ENCODE results near the gene DDX10.

The DDX10 gene

DNA sequence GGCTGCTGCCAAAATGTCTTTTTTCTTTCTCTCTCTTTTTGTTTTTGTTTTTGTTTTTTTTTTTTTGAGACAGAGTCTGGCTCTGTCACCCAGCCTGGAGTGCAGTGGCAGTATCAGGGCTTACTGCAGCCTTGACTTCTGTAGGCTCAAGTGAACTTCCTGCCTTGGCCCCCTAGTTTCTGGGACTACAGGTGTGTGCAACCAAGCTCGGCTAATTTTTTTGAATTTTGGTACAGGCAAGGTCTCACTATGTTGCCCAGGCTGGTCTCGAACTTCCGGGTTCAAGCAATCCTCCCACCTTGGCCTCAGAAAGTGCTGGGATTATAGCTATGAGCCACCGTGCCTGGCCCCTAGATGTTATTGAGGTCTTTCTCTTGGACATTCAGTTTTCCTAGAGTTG, 2.2 kb upstream of the DDX10 start:
- DNase-seq = no peak

DNA sequence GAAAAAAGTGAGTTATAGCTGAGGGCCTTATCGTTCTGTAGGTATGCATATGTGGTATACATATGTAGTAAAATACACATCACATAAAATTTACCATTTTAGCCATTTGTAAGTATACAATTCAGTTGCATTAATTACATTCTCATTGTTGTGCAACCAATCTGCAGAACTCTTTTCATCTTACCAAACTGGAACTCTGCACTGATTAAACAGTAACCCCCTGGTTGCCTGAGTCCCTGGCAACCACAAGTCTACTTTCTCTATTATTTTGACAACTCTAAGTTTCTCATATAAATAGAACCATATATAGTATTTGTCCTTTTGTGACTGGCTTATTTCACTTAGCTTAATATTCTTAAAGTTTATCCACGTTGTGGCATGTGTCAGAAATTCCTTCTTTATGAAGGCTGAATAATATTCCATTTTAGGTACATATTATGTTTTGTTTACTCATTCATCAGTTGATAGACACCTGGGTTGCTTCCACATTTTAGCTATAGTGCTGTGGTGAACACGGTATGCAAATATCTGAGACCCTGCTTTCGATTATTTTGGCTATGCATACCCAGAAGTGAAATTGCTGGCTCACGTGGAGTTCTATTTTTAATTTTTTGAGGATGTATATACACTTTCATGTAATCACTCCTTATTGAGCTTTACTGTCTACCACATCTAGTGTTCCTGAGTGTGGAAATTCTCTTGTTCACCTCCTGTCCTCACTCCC, 1.6 kb upstream of the DDX10 start:
- DNase-seq = no peak

DNA sequence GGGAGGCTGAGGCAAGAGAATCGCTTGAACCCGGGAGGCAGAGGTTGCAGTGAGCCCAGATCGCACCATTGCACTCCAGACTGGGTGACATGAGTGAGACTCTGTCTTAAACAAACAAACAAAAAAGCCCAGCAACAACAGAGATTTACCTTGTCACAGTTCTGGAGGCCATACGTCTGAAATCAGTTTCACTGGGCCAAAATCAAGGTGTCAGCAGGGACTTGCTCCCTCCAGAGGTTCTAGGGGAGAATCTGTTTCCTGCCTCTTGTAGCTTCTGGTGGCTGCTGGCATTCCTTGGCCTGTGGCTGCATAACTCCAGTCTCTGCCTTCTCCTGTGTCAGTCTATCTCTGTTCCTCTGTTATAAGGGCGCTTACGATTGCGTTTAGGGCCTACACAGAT, 1.5 kb downstream of the DDX10 start:
- peak; percentile 10 for DNase-seq

DNA sequence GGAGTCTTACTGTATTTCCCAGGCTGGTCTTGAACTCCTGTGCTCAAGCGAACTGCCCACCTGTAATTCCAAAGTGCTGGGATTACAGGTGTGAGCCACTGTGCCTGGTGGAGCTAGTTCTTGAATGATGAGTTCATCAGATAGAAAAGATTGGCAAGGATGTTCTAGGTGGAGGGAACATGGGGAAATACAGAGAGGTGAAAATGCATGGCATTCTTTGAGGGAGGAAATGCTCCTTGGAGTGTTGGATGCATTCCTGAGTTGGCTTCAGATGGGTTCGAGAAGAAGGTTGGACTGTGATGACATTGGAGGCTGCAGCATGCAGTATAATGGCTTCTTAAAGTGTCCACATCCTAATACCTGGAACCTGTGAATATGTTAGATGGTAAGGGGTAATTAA, 4.4 kb downstream of the DDX10 start:
- no peak for DNase-seq

DNA sequence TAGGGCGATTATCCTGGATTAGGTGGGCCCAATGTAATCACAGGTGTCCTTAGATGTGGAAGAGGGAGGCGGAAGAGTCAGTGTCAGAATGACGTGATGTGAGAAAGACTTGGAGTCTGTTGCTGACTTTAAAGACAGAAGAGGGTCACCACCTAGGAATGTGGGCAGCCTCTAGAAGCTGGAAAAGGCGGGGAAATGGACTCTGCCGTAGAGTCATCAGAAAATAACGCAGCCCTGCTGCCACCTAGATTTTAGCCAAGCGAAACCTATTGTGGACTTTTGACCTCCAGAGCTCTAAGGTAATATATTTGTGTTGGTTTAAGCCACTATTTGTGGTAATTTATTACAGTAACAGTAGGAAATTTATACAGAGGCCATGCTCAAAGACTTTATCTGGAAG, 4.8 kb downstream of the DDX10 start:
- DNase-seq = no peak

DNA sequence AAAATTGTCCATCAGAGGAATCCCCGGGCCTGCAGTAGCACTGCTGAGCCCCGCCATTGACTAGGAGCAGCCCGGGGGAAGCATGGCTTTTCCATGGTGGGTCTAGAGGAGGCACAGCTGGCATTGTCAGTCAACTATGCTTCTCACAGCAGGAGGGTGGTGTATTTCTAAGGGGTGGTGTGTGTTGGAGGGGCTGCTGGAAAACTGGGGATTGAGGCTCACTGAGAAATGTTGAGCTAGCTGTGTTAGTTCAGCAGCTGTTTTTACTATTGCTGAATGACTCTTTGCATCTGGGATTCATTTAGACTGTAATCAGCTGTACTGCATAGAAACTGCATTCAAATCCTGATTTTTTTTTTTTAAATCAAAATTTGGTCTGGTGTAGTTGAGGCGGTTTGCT, 5.6 kb downstream of the DDX10 start:
- DNase-seq = no peak

DNA sequence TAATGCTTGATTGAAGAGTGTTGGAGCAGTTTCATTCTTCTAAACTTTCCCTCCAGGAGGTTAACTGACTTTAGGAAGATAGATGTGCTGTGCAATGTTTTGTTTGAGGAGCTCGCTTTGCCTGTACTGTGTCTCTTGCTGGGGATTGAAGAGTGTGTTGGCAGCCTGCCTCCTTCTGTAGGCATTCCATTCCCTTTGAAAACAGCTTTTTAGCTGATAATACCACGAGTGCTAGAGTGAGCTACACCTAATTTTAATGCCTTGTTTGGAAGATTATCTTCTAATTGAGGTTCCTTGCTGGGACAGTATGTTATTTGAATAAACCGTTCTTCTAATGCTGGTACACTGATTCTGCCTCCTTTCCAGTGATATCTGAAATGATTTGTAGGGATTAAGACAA, 7.2 kb downstream of the DDX10 start:
- no peak for DNase-seq

DNA sequence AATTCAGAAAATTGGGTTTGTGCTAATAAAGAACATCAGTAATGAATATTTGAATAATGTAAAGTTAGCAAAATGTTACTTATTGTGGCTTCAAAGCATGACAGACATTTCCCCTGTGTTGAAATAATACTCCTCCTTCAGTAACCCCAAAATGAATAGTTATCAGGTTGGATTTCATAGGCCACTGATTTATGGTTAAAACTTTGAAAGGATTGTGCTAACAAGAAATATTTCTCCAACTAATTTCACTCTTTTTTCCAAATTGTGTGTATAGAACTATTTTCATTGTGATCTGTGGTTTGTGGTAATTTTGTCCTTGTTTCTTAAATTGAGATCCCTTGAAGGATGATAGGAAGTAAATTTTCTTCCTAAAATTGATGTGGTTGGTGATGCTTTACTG, 7.9 kb downstream of the DDX10 start:
- no peak for DNase-seq

DNA sequence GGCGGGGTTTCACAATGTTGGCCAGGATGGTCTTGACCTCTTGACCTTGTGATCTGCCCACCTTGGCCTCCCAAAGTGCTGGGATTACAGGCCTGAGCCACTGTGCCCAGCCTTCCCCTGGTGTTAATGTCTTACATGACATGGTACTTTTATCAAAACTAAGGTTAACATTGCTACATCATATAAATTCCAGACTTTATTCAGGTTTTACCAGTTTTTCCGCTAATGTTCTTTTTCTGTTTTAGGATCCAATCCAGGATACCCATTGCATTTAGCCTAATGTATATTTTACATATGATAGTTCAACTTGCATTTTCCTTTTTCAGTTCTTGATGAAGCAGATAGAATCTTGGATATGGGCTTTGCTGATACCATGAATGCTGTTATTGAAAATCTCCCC, 14.2 kb downstream of the DDX10 start:
- DNase-seq = no peak

DNA sequence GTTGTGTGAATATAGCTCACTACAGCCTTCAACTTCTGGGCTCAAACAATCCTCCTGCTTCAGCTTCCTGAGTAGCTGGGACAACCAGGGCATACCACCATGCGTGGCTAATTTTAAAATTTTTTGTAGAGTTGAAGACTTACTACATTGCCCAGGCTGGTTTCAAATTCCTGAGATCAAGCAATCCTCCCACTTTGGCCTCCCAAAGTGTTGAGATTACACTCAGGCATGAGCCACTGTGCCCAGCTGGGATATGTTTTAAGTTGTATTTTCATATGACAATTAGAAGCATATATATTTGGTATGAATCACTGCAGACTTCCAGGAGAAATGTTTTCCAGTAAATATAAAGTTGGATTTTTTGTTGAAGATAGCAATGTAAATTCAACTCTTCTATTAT, 15.4 kb downstream of the DDX10 start:
- DNase-seq = no peak

DNA sequence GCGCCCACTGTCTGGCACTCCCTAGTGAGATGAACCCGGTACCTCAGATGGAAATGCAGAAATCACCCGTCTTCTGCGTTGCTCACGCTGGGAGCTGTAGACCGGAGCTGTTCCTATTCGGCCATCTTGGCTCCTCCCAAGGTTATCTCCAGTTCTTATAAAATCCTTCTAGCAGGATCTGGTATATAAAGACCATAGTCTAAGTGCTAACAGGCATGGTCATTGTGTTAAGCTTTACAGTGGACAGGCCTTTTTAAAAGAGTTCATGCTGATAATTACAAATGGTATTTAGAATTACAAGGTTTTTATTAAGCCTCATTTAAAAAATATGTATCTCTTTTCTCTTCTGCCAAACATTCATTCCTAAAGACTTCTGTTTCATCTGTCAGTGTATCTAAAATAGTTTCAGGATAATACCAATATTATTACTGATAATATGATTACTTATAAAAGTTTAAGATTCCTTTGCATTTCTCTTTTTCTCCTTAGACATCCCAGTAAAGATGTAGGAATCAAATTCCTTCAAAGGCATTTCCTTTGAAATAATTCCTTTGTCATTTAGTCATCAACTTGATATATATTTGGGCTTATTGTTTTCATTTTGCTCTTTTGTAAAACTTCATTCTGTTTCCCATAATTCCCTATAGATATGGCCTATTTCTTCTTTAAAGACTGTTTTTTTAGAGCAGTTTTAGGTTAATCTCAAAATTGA, 20.7 kb downstream of the DDX10 start:
- no peak for DNase-seq

DNA sequence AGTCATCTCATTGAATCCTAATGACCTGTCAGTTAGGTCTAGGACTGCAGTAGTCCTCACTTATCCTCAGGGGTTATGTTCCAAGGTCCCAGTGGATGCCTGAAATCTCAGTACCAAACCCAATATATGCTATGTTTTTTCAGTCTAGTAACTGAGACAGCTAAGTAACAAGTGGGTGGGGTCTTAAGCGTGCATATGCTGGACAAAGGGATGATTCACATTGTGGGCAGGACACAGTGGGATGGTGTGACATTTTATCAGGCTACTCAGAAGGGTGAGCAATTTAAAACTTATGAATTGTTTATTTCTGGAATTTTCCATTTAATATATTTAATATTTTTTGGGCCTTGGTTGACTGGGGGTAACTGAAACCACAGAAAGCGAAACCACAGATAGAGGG, 29.0 kb downstream of the DDX10 start:
- DNase-seq = no peak

DNA sequence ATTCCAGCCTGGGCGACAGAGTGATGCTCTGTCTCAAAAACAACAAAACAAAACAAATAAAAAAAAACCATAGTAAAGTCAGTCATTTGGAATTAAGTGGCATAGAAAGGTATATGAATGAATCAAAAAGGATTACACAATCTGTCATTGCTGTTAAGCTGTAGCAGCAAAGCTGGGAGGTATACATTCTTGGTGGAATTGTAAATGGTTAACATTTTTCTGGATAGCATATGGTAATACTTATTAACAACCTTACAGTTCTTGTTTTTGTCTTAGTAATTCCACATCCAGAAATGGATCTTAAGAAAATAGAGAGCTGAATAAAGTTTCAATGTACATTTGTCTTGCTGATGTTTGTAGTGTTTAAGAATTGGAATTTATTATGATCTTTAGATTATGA, 30.0 kb downstream of the DDX10 start:
- DNase-seq = no peak

DNA sequence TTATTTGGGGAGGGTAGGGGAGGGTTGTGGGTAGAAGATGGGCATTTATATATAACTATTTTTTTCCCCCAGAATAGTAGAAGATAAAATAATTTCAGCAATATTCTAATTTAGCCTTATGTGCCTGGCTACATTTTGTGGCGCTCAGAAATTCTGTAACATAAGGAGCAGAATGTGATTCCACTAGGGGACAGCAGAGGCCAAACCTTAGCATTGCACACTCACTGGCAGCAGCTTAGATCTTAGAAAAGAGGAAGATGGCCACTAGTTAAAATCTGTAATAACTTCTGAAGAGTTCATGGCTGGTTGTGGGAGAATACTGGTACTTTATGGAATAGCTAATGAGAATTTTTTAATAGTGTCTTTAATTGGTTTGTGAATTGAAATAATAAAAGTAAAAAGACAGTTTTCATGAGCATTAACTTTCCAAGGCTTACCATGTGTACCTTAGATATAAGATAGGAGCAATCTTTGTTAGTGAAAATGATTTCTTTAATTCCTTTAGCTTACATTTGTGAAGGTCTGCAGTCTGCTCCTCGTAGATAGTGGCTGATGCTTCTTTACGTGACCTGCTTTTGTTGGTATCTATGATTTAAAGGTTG, 33.1 kb downstream of the DDX10 start:
- DNase-seq = peak; percentile 77

DNA sequence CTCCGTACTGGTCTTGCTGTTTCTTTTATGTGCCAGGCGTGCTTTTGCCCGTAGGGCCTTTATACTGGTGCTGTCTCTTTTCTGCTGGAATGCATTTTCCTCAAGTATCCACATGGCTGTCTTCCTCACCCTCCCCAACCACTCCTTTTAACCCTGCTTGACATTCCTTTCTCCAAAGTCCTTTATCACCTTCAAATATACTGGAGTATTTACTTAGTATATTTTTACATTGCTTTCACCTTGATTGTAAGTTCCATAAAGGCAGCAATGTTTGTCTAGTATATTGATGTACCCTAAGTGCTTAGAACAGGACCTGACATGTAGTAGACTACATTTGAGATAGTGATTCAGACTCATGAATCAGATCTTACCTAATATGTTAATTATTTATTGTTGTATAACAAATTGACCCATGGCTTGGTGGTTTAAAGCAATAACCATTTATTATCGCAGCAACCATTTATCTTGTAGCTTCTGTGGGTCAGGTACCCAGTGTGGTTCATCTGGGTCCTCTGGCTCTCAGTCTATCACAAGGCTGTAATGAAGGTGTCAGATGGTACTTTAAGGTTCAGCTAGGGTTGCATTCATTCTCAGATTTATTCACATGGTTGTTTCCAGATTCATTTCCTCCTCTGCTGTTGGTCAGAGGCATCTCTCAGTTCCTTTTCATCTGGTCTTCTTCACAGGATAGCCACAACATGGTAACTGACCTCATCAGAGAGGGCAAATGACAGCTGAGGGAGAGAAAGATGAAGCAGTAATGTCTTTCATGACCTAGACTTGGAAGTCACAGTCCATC, 34.2 kb downstream of the DDX10 start:
- peak; percentile 31 for DNase-seq

DNA sequence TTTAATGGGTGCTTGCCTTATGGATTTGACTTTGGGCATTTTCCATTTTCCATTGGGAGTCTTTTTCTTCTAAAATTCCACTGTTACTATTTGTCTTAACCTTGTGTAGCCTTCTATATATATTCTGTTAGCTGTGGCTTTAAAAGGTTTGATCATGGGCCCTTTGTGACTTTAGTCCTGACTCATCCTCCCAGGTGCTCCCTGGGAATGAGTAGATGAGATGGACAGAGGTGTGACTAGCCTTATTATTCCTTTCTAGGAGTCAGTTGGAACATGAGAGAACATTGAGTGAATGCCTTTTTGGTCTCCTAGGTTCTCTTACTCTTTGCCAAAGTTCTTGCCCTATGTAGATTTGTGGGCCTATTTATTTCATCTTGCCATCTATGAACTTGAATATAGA, 39.0 kb downstream of the DDX10 start:
- DNase-seq = peak; percentile 9

DNA sequence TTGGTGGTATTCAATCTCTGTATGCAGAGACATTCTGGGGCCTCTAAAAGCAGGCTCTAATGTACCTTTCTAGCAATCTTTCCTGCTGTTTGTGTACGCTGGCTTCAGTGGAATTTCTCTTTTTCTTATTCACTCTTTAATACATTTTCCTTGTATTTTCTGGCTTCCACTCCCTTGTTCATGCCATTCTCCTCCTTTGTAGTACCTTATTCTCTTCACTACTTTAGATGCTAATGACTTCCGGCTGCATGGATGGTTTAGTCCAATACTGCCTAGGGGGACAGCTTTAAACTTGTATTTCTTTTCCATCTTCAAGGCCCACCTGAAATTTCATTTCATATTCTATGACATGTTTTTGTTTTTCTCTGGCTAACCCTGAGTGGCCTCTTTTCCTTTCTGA, 40.2 kb downstream of the DDX10 start:
- DNase-seq = no peak

DNA sequence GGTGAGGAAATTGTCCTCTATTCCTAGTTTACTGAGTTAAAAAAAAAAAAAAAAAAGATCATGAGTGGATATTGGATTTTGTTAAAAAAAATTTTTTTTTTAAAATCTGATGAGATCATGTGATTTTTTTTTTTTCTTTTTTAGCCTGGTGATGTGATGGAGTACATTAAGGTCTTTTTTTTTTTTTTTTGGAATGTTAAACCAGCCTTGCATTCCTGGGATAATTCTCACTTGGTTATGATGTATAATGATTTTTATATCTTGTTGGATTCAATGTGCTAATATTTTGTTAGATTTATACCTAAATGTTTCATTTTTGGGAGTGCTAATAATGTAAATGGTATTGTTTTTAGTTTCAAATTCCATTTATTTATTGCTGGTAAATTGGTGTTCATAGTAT, 43.3 kb downstream of the DDX10 start:
- peak; percentile 6 for DNase-seq

DNA sequence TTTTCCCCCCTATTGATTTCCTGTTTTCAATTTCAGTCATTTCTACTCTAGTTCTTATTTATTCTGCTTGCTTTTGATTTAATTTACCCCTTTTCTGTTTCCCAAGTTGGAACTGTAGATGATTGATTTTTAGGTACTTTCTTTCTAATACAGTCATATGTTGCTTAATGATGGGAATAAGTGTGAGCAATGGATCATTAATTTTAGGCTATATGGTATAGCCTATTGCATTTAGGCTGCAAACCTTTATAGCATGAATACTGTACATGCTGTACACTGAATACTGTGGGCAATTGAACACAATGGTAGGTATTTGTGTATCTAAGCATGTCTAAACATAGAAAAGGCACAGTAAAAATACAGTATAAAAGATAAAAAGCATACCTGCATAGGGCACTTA, 44.9 kb downstream of the DDX10 start:
- no peak for DNase-seq

DNA sequence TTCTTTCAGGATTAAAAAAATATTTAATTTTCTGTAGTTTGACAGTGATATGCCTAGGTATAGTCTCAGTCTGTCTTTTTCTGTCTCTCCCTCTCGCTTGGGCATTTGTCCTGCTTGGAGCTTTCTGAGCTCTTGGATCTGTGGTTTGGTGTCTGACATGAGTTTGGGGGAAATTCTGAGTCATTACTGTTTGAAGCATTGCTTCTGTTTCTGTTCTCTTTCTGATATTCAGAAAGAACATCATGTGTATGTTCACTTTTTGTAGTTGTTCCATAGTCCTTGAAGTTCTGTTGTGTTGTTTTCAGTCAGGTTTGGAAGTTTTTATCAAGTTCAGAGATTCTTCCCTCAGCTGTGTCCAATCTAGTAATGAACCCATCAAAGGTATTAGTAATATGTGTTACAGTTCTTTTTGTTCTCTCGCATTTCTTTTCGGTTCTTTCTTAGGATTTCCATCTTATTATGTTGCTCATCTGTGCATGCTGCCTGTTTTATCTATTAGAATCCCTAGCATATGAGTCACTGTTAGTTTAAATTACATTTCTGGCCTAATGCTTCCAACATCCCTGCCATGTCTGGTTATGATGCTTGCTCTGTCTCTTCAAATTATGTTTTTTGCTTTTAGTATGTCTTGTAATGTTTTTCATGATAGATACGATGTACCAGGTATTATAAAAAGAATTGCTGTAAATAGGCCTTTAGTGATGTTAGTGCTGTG, 48.4 kb downstream of the DDX10 start:
- no peak for DNase-seq

DNA sequence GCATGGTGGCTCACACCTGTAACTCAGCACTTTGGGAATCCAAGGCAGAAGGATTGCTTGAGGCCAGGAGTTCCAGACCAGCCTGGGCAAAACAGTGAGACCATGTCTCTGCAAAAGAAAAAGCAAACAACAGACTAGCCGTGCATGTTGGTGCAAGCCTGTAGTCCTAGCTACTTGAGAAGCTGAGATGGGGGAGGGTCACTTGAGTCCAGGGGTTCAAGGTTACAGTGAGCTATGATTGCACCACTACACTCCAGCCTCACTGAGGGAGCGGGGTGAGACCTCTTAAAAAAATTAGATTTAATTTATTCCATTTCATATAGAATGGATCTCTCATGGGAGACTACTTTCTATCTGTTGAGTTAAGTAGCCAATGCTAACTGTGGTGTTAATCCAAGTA, 50.4 kb downstream of the DDX10 start:
- no peak for DNase-seq

DNA sequence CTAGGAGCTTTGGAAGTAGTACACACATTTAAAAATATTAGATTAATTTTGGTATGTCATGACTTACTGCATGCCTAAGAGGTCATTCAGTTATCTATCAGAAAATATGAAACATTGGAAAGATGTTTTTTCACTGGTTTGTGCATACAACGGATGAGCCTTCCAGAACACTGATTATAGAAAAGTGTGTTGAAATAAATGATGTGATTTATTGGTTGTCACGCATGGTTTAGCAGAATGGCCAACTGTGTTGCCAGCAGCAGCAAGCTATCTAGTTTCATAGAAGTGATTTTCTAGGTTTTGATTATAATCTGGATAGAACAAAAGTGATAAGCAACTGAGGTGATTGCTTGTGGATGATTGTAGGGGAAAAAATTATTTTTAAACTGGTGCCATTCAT, 53.6 kb downstream of the DDX10 start:
- no peak for DNase-seq
